Left lobe of liver (tissue), 2 donors: Measurements from ENCODE around the gene ROPN1L. TPM values are rescaled to one million over a fixed set of nuclear protein-coding genes. Genes with fewer than 3 reads are reported as not detected.
"Not testable (repeated sequence)": the region's sequence is repeated elsewhere in the genome, so short reads cannot be mapped to it uniquely, and the experiment has no call there.

Experiments
- ATAC-seq: fragments of 200-7000 bp; cut with Tn5 transposase; one replicate; pipeline ENCODE4 v1.9.1; 2020; ENCODE audit warnings: mild to moderate bottlenecking, moderate library complexity
- DNase-seq: peaks from one replicate; pipeline ENCODE4 v3.0.0-alpha.2; 2020; ENCODE audit warnings: low spot score
- total RNA-seq: library from RNA; stranded (reverse); gene quantifications from one replicate; pipeline ENCODE4 v1.2.1, GENCODE V29; 2021
- donor health status: DM: no; HTN: no; CAD: no; lungs with moderate emphysema.
- donor health status: DM: no; HTN: yes; CAD: no.

Gene ROPN1L
- total RNA-seq = 0.35 TPM

- ATAC-seq = peak; percentile 99
These were observed at the start of gene ROPN1L for GRCh38 chr5:10441083-10441991. TSS of gene ROPN1L (plus strand) at chr5:10441879. CDS start at chr5:10442168, 289 bp downstream.

GRCh38 chr5:10392567-10393328 is 48.9 kb upstream of the ROPN1L start:
- DNase-seq, ATAC-seq: not testable (repeated sequence)

More at GRCh38 chr5:10441083-10441991, at the start of gene ROPN1L:
- DNase-seq = peak; percentile 90

GRCh38 chr5:10393491-10393890 is 48.2 kb upstream of the ROPN1L start:
- DNase-seq (no peak), ATAC-seq (no peak)

- DNase-seq (no peak), ATAC-seq (no peak)
These were observed 45.1 kb upstream of the ROPN1L start for GRCh38 chr5:10396552-10396951.

GRCh38 chr5:10399839-10400238 is 41.8 kb upstream of the ROPN1L start:
- DNase-seq = no peak
- no peak for ATAC-seq

- ATAC-seq = no peak
- DNase-seq = no peak
These were observed 41.3 kb upstream of the ROPN1L start for GRCh38 chr5:10400411-10400810.

- no peak for DNase-seq
These were observed 40.8 kb upstream of the ROPN1L start for GRCh38 chr5:10400831-10401230.

GRCh38 chr5:10401498-10401897 is 40.2 kb upstream of the ROPN1L start:
- DNase-seq (no peak), ATAC-seq (no peak)

More at GRCh38 chr5:10400831-10401230, 40.8 kb upstream of the ROPN1L start:
- ATAC-seq = no peak

- ATAC-seq (no peak), DNase-seq (no peak)
These were observed 37.9 kb upstream of the ROPN1L start for GRCh38 chr5:10403829-10404228.

- no peak for DNase-seq
- ATAC-seq = no peak
These were observed 35.0 kb upstream of the ROPN1L start for GRCh38 chr5:10406651-10407050.

- no peak for ATAC-seq
These were observed 32.2 kb upstream of the ROPN1L start for GRCh38 chr5:10409504-10409903.

GRCh38 chr5:10410662-10411061 is 31.0 kb upstream of the ROPN1L start:
- no peak for ATAC-seq
- no peak for DNase-seq

More at GRCh38 chr5:10409504-10409903, 32.2 kb upstream of the ROPN1L start:
- DNase-seq = no peak

- no peak for DNase-seq
- ATAC-seq = no peak
These were observed 30.3 kb upstream of the ROPN1L start for GRCh38 chr5:10411336-10411735.

- ATAC-seq = no peak
- no peak for DNase-seq
These were observed 24.8 kb upstream of the ROPN1L start for GRCh38 chr5:10416868-10417267.

GRCh38 chr5:10418654-10419345 is 22.9 kb upstream of the ROPN1L start:
- DNase-seq (no peak), ATAC-seq (no peak)

- DNase-seq (no peak), ATAC-seq (no peak)
These were observed 21.2 kb upstream of the ROPN1L start for GRCh38 chr5:10420468-10420867.

- no peak for DNase-seq
- ATAC-seq = no peak
These were observed 20.7 kb upstream of the ROPN1L start for GRCh38 chr5:10420932-10421331.

GRCh38 chr5:10421896-10422691 is 19.6 kb upstream of the ROPN1L start:
- ATAC-seq = peak; percentile 68
- no peak for DNase-seq

GRCh38 chr5:10423022-10423421 is 18.7 kb upstream of the ROPN1L start:
- no peak for ATAC-seq
- no peak for DNase-seq

- DNase-seq (no peak), ATAC-seq (peak; percentile 69)
These were observed 17.5 kb upstream of the ROPN1L start for GRCh38 chr5:10424124-10424731.
